ENCODE results near the gene CLMN. TPM values are rescaled to one million over a fixed set of nuclear protein-coding genes. Genes with fewer than 3 reads are reported as not detected.

Gene CLMN
- total RNA-seq, 4 donors from 2014 or later, result 20.7 to 56.5 (median 29.7) TPM

GRCh38 chr14:95359994-95360826 lies 40.5 kb upstream of the CLMN start:
- TF ChIP-seq CTCF (IDR thresholded peaks at IDR 0.05; ENCODE audit: low read depth), result no peak

- TF ChIP-seq CTCF (IDR thresholded peaks at IDR 0.05; ENCODE audit: low read depth), result no peak
Measured at GRCh38 chr14:95356245-95356869, 36.6 kb upstream of the CLMN start.

- TF ChIP-seq CTCF (IDR thresholded peaks at IDR 0.05; ENCODE audit: low read depth), result no peak
Measured at GRCh38 chr14:95355422-95355821, 35.7 kb upstream of the CLMN start.

GRCh38 chr14:95354834-95355233 lies 35.1 kb upstream of the CLMN start:
- TF ChIP-seq CTCF (IDR thresholded peaks at IDR 0.05; ENCODE audit: low read depth), result no peak

- no peak for TF ChIP-seq CTCF (IDR thresholded peaks at IDR 0.05; ENCODE audit: low read depth)
Measured at GRCh38 chr14:95353664-95354063, 34.0 kb upstream of the CLMN start.

- no peak for TF ChIP-seq CTCF (IDR thresholded peaks at IDR 0.05; ENCODE audit: low read depth)
Measured at GRCh38 chr14:95353007-95353406, 33.3 kb upstream of the CLMN start.

- TF ChIP-seq CTCF (IDR thresholded peaks at IDR 0.05; ENCODE audit: low read depth), result no peak
Measured at GRCh38 chr14:95352481-95352880, 32.8 kb upstream of the CLMN start.
